GM12878 (cell line): ENCODE data around the gene SUB1.

Source experiments
- BRCA1 ChIP-seq: IDR thresholded peaks from 2 replicates; pipeline ENCODE4 v1.6.1; 2011; ENCODE audit warnings: low read depth, low read length, improper control_type of control experiment
- CEBPB ChIP-seq, 2 experiments: fragments of 150-350 bp in 1 of 2; IDR thresholded peaks; 2 replicates each; pipeline ENCODE4 v1.6.1; 2012 to 2014; ENCODE audit warnings: low read depth in 2 of 2, low read length in 2 of 2, borderline replicate concordance in 1 of 2, inconsistent platforms in 1 of 2
- KDM1A ChIP-seq: fragments of 200-600 bp; sonication (generic); IDR thresholded peaks from 2 replicates; pipeline ENCODE4 v1.6.1; 2016; ENCODE audit warnings: borderline replicate concordance
- NFIC ChIP-seq: IDR thresholded peaks from 2 replicates; pipeline ENCODE4 v1.6.1; 2012; ENCODE audit warnings: low read depth, mild to moderate bottlenecking, inconsistent platforms, low read length, moderate library complexity
- POLR2AphosphoS2 ChIP-seq: IDR thresholded peaks from 2 replicates; pipeline ENCODE4 v1.6.1; 2011; ENCODE audit warnings: low read depth, mild to moderate bottlenecking, low read length, improper control_type of control experiment, moderate library complexity
- POLR2AphosphoS5 ChIP-seq: IDR thresholded peaks from 2 replicates; pipeline ENCODE4 v1.6.1; 2011; ENCODE audit warnings: mild to moderate bottlenecking, low read length, inconsistent platforms
- RAD21 ChIP-seq: IDR thresholded peaks from 2 replicates; pipeline ENCODE4 v1.6.1; 2011; ENCODE audit warnings: mild to moderate bottlenecking, low read depth, low read length, moderate library complexity; ENCODE audit not compliant: insufficient read depth
- SIX5 ChIP-seq: IDR thresholded peaks from 2 replicates; pipeline ENCODE4 v1.6.1; 2011; ENCODE audit warnings: mild to moderate bottlenecking, low read depth, low read length, moderate library complexity; ENCODE audit not compliant: severe bottlenecking
- YY1 ChIP-seq: IDR thresholded peaks from 2 replicates; pipeline ENCODE4 v1.6.1; 2011; ENCODE audit warnings: low read depth, mild to moderate bottlenecking, low read length
- ZSCAN29 ChIP-seq: fragments of 450-650 bp; IDR thresholded peaks from 2 replicates; pipeline ENCODE4 v1.6.1; 2017; ENCODE audit warnings: mild to moderate bottlenecking, moderate library complexity
- TF ChIP-seq, protein P1 (sequence below), 3 experiments: IDR thresholded peaks in 2 of 3; conservative IDR thresholded peaks in 1 of 3; 2 replicates each; pipeline ENCODE4 v1.5.1; 2011; ENCODE audit warnings: low read depth in 3 of 3, low read length in 3 of 3, mild to moderate bottlenecking in 3 of 3, control low read depth in 2 of 3, moderate library complexity in 2 of 3, inconsistent platforms in 1 of 3, mixed read lengths in 1 of 3; ENCODE audit not compliant: control insufficient read depth in 2 of 3, insufficient read depth in 1 of 3; ENCODE audit errors: extremely low read depth in 1 of 3
- TF ChIP-seq, protein P2 (sequence below): fragments of 450-650 bp; IDR thresholded peaks from 2 replicates; pipeline ENCODE4 v1.6.1; 2018; ENCODE audit warnings: borderline replicate concordance, mild to moderate bottlenecking; ENCODE audit not compliant: partially characterized antibody

GRCh38 chr5:32645246-32645645 is 59.9 kb downstream of the SUB1 start:
- TF ChIP-seq, protein P1, sequence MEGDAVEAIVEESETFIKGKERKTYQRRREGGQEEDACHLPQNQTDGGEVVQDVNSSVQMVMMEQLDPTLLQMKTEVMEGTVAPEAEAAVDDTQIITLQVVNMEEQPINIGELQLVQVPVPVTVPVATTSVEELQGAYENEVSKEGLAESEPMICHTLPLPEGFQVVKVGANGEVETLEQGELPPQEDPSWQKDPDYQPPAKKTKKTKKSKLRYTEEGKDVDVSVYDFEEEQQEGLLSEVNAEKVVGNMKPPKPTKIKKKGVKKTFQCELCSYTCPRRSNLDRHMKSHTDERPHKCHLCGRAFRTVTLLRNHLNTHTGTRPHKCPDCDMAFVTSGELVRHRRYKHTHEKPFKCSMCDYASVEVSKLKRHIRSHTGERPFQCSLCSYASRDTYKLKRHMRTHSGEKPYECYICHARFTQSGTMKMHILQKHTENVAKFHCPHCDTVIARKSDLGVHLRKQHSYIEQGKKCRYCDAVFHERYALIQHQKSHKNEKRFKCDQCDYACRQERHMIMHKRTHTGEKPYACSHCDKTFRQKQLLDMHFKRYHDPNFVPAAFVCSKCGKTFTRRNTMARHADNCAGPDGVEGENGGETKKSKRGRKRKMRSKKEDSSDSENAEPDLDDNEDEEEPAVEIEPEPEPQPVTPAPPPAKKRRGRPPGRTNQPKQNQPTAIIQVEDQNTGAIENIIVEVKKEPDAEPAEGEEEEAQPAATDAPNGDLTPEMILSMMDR (IDR thresholded peaks at IDR 0.05 in 2 of 3, conservative IDR thresholded peaks at IDR 0.05 in 1 of 3; ENCODE audit: control insufficient read depth in 2 of 3, extremely low read depth in 1 of 3, insufficient read depth in 1 of 3, low read depth in 3 of 3, low read length in 3 of 3) = no peak
- no peak for TF ChIP-seq KDM1A
- TF ChIP-seq, protein P2, sequence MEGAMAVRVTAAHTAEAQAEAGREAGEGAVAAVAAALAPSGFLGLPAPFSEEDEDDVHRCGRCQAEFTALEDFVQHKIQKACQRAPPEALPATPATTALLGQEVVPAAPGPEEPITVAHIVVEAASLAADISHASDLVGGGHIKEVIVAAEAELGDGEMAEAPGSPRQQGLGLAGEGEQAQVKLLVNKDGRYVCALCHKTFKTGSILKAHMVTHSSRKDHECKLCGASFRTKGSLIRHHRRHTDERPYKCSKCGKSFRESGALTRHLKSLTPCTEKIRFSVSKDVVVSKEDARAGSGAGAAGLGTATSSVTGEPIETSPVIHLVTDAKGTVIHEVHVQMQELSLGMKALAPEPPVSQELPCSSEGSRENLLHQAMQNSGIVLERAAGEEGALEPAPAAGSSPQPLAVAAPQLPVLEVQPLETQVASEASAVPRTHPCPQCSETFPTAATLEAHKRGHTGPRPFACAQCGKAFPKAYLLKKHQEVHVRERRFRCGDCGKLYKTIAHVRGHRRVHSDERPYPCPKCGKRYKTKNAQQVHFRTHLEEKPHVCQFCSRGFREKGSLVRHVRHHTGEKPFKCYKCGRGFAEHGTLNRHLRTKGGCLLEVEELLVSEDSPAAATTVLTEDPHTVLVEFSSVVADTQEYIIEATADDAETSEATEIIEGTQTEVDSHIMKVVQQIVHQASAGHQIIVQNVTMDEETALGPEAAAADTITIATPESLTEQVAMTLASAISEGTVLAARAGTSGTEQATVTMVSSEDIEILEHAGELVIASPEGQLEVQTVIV = no peak
- TF ChIP-seq RAD21 = no peak
- TF ChIP-seq YY1 = no peak
- TF ChIP-seq SIX5 = no peak
- TF ChIP-seq CEBPB (IDR thresholded peaks at IDR 0.05; ENCODE audit: borderline replicate concordance in 1 of 2, low read depth in 2 of 2, low read length in 2 of 2) = no peak
- no peak for TF ChIP-seq BRCA1
- no peak for TF ChIP-seq ZSCAN29
- TF ChIP-seq POLR2AphosphoS5 = no peak
- no peak; the same call in 1 of the 2 replicates for TF ChIP-seq NFIC
- TF ChIP-seq POLR2AphosphoS2 = no peak
